NB4 (cell line): Measurements from ENCODE around the gene KPNA6.

Experiments used
- CTCF ChIP-seq: IDR thresholded peaks from one replicate; pipeline ENCODE4 v1.5.1; 2012; ENCODE audit warnings: low read depth, low read length
- MAX ChIP-seq: IDR thresholded peaks from 2 replicates; pipeline ENCODE4 v1.6.1; 2011; ENCODE audit warnings: low read depth, low read length
- POLR2A ChIP-seq: IDR thresholded peaks from 2 replicates; pipeline ENCODE4 v1.6.1; 2011; ENCODE audit warnings: mild to moderate bottlenecking; ENCODE audit not compliant: insufficient read length; ENCODE audit errors: extremely low read depth

- TF ChIP-seq CTCF: no peak
- TF ChIP-seq POLR2A: no peak
- TF ChIP-seq MAX: no peak
These were observed 8.7 kb downstream of the KPNA6 start for GRCh38 chr1:32116531-32116930.
